Anterior cingulate cortex (tissue), 58 donors: ENCODE results near the gene DACT3.
"Not testable (repeated sequence)": the region's sequence is repeated elsewhere in the genome, so short reads cannot be mapped to it uniquely, and the experiment has no call there.

Experiments
- DNase-seq, 58 donors: peaks; one replicate each; lab custom pipeline; 2025; lab: John Stamatoyannopoulos, UW

DACT3 gene

DNA sequence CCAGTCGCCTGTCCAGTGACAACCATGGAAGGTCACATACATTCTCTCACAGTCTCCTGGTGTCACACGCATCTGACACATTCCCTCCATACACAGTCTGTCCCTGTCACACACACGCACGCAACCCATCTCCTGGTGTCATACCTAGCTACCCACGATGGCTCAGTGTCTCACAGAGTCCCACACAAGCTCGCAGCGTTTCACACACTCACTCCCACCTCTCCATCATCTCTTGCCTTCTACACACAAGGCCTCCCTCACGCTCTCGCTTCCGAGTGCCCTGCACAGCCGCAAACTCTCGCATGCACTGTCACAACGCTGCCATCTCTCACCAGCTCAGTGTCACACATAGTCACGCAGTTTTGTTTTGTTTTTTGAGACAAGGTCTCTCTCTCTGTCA lies 23.8 kb downstream of the DACT3 start:
- peak in 12 of 58 donors; percentile 9 to 34 (median 22) for DNase-seq

DNA sequence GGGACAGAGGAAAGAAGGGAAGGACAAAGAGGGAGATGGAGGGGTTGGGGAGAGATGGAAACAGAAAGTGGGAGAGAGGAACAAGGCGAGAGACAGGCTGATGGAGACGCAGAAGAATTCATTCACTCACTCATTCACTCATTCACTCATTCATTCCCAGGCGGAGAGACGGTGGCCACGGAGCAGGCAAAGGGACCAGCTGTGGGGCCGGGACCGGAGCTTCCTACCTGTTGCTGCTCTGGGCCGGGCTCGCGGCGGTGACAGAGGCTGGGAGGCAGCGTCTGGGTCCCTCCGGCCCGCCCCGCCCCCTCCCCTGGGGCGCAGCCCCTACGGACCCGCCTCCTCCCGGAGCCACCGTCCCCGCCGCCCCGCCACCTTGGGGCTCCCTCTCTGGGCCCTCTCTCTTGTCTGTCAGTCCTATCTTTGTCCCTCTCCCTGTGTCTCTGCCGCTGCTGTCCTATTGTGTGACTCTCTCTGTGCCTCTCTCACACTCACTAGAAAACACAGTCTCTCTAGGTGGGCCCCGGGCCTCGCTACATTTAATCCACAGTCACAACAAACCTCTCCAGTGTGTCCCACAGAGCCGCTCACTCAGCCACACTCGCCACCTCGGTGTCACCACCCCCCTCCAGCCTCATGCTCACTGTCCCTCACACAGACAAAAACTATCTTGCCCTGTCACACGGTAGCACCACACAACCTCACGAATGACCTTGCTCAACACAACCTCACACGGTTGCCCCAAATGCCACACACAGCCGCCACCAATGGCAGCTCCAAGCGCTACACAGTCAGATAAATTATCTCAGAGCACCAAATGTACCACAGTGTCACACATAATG lies 24.8 kb downstream of the DACT3 start, which contains the start of gene GNG8:
Gene GNG8 (minus strand): TSS at position 283 of the 842 bp plus-strand sequence. CDS start 1,520 bp downstream, outside the sequence.
- DNase-seq = peak in 6 of 58 donors; percentile 13 to 58 (median 32)

GRCh38 chr19:46634656-46635218 lies 26.2 kb downstream of the DACT3 start:
- DNase-seq = peak in 2 of 58 donors; percentile 23 to 67

DNA sequence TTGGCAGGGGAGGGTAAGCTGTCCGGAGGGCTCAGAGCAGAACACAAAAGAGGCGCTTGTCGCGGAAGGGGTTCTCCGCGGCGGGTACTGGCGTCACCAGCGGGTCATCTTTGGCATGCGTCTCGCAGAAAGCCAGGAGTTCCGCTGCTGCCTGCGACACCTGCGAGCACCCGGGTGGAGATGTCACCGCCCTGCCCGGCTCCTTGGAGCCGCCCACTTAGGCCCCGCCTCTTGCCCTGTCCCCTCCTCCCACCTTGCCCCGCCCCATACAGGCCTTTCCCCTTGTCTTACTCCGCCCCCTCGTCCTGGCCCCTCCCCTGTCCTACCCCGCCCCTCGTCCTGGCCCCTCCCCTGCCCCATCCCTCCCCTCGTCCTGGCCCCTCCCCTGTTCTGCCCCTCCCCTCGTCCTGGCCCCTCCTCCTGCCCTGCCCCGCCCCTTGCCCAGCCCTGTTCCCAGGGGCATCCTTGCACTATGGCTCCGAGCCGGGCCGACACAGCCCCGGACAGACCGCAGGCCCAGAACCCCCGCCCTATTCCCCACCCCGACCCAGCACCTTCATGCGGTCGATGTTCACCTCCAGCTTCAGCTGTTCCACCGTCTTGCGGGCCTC lies 26.8 kb downstream of the DACT3 start:
- DNase-seq = peak in 52 of 58 donors; percentile 16 to 92 (median 70)

- DNase-seq = no peak
These were observed 27.9 kb downstream of the DACT3 start for GRCh38 chr19:46633130-46633529.

DNA sequence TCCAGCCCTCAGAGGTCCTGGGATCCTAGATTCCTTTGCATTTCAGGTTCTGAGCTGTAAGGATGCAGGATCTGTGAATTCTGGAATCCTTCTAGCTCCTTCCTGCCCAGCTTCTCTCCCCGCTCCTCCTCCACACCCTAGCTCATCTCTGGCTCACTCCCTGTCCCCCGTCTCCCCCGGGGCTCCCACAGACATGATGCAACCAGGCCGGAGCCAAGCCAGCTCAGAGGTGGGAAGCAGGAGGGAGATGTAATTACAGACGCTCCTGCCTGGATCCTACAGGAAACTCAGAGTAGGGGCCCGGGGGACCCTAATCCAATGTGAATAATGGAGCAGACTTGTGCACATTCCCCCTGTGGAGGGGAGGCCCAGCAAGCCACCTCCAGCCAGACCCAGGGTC lies 29.5 kb downstream of the DACT3 start:
- DNase-seq = peak in 7 of 58 donors; percentile 4 to 51 (median 15)

DNA sequence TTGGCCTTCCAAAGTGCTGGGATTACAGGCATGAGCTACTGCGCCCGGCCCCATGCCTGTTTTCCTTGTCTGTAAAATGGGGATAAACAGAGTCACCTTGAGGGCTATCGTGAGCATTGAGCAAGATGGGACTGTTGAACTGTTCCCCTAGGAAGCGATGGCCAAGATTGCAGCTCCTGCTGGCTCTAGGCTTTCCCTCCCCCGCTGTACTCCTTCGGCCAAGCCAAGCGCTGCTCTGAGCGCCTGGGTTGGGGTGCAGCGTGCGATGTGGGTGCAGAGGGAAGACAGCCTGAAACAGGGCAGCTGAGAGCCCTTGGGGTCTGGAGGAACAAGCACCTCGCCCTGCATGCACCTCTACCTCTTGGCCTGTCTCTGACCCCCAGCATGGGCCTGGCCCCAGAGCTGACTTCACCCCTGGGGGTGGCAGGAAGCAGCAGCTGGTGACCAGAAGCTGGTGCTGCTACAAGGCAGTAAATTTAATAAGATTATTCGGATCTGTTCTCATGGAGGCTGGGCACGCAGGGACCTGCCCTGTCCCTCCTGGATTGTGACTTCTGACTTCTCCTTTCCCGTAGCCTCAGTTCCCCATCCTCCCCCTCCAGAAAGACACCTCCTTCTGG lies 30.3 kb downstream of the DACT3 start:
- no peak for DNase-seq

- DNase-seq = no peak
These were observed 31.4 kb downstream of the DACT3 start for GRCh38 chr19:46629546-46630025.

DNA sequence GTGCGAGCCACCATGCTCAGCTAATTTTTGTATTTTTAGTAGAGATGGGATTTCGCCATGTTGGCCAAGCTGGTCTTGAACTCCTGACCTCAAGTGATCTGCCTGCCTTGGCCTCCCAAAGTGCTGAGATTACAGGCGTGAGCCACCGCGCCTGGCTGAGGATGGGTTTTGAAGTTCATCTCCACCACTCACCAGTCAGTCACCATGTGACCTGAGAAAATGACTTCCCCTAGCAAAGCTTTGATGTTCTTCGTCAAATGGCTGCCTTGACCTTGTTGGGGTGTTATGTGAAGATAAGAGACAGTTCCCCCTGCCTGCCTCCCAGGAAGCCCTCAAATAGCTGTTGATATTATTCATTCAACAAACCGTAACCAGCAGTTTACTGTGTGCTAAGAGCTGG lies 32.0 kb downstream of the DACT3 start:
- DNase-seq = not testable (repeated sequence)

DNA sequence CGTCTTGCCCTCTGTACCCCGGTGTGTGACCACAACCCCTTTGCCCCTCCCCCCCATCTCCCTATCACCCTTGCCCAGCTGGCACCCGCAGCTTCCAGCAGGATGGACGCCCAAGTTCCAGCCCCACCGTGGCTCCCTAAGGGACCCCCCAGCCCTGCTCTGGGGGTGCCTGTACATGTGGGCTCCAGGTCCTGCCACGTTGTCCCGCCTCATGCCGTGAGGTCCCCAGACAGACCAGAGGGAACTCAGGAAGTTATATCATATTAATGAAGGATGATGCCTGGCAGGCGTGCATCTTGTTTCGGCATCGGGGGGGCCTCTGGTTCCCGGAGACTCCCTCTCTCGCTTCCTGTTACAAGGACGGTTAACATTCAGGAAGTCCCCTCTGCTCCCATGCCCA lies 34.5 kb downstream of the DACT3 start:
- DNase-seq = no peak

- DNase-seq = no peak
These were observed 35.3 kb downstream of the DACT3 start for GRCh38 chr19:46625731-46626130.

DNA sequence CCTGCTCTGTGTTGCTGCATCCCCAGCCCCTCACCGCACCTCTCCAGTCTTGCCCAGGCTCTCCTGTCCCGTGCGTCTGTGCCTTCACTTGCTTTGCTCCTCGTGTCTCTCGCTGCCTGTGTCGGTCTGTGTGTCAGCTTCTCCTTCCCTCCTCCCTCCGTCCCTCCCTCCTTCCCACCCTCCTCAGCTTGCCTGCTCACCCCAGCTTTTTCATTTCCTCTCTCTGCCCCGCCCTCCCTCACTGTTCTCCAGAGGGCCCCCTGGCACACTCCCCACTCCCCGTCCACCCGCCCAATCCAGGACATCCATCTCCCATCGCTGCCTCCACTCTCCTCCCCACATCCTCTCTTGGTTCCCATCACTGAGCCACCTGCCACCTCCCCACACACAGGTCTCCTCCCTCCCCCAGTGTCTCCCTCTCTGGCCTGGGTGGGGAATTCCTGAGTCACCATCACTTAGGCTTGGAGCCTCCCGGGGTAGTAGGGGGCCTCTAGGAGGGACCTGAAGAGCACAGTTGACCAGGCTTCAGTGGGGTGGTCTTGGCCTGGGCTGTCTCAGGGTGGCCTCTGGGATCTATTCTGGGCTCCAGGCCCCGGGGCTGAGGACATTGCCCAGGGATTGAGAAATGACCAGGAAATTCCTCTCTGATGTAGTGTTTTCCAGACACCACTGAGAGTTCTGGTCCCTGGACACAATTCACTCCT lies 35.9 kb downstream of the DACT3 start, which contains the start of gene PTGIR:
Gene PTGIR (minus strand): TSS at position 132 of the 704 bp plus-strand sequence. CDS start 864 bp downstream, outside the sequence.
- no peak for DNase-seq

GRCh38 chr19:46623915-46624502 lies 37.0 kb downstream of the DACT3 start:
- DNase-seq = no peak

DNA sequence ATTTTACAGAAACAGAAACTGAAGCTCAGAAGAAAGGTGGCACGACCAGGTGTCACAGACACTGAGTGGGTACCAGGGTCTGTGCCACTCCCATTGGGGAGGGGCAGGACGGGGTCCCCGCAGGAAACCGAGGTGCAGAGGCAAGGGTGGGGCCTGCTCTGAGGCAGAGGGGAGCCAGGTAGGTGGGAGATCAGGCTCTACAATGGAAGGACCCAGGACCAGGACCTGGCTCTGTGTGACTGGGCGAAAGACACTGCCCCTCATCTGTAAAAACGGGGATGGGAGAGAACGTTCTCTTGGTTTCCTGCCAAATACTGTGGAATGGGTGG lies 38.9 kb downstream of the DACT3 start:
- no peak for DNase-seq

DNA sequence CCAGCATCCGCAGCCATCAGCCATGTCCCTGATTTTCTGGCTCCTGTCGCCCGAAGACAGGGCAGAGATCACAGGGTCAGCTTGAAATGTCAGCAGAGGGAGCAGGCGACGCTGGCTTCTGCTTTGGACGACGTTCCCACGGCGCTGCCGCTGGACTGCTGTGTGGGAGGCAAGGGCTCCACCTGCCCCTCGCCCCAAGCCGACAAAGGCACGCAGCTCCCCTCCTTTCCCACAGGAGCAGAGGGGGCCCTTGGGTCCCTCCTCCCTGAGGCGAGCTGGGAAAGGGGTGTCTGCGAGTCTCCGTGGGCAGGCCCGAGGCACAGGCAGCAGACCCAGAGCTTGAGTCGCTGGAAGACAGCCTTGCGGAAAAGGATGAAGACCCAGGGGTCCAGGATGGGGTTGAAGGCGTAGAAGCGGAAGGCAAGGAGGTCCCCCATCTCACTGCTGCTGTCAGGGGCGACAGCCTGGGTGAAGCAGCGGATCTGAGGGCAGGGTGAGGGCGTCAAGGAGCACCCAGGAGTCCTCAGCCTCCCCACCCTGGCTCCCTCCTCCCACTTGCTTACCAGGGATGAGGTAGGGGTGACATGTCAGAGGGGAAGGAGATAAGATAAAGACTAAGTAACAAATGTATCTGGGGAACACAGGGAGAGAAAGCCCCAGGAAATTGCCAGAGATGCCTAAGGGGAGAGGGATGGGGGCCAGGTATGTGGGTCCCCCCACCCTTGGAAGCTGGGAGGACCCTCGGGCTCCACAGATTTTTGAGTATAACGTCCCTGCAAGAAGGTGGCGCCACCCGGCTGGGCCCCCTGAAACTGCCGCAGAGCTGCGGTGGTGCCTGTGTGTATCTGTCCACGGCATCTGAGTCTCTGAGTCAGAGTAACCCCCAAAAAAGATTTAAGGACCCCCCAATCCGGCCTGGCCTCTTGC lies 39.5 kb downstream of the DACT3 start:
- DNase-seq = no peak

GRCh38 chr19:46620716-46621115 lies 40.3 kb downstream of the DACT3 start:
- no peak for DNase-seq

DNA sequence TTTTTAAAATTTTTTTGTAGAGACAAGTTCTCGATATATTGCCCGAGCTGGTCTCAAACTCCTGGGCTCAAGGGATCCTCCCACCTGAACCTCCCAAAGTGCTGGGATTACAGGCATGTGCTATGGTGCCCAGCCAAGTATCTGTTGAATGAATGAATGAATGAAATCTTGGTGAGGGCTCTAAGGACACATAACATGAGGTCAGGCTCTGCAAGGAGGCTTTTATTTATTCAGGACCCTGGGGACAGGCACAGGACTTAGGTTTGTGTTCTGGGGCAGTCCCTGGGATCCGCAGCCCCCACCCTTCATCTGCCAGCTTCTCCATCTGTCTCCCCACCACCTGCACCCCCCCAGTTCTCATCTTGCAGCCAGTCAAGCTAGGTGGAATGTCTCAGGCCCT lies 40.7 kb downstream of the DACT3 start:
- no peak for DNase-seq

GRCh38 chr19:46618670-46619231 lies 42.2 kb downstream of the DACT3 start:
- no peak for DNase-seq
